Karpas-422 (cell line): ENCODE data around the gene NUDT1. TPM values are rescaled to one million over a fixed set of nuclear protein-coding genes. Genes with fewer than 3 reads are reported as not detected.

ENCODE experiments used
- DNase-seq: peaks from one replicate; pipeline ENCODE4 v3.0.0-alpha.2; 2015
- H2AFZ ChIP-seq: fragments of 200-600 bp; sonication (generic); 2 replicates; pipeline ENCODE4 v1.6.1; 2014; ENCODE audit warnings: antibody characterized with exemption, low read length, mixed read lengths
- H3K27ac ChIP-seq: fragments of 200-600 bp; sonication (generic); 2 replicates; pipeline ENCODE4 v1.5.1; 2014; ENCODE audit warnings: mild to moderate bottlenecking, low read length, moderate library complexity
- H3K27me3 ChIP-seq: fragments of 200-600 bp; sonication (generic); 2 replicates; pipeline ENCODE4 v1.6.1; 2014; ENCODE audit warnings: low read length, mixed read lengths
- H3K36me3 ChIP-seq: fragments of 200-600 bp; sonication (generic); 2 replicates; pipeline ENCODE4 v1.6.1; 2014; ENCODE audit warnings: low read length, mixed read lengths; ENCODE audit not compliant: insufficient read depth
- H3K4me1 ChIP-seq: fragments of 200-600 bp; sonication (generic); 2 replicates; pipeline ENCODE4 v1.6.1; 2014; ENCODE audit warnings: mild to moderate bottlenecking, low read length, mixed read lengths
- H3K4me2 ChIP-seq: fragments of 200-600 bp; sonication (generic); 2 replicates; pipeline ENCODE4 v1.6.1; 2014; ENCODE audit warnings: low read length, low read depth, mild to moderate bottlenecking; ENCODE audit not compliant: poor library complexity, severe bottlenecking
- H3K4me3 ChIP-seq: fragments of 200-600 bp; sonication (generic); 2 replicates; pipeline ENCODE4 v1.5.1; 2014; ENCODE audit warnings: mild to moderate bottlenecking, antibody characterized with exemption, low read length, mixed read lengths
- H3K79me2 ChIP-seq: fragments of 200-600 bp; sonication (generic); 2 replicates; pipeline ENCODE4 v1.6.1; 2014; ENCODE audit warnings: mild to moderate bottlenecking, low read length, mixed read lengths
- H3K9ac ChIP-seq: fragments of 200-600 bp; sonication (generic); 2 replicates; pipeline ENCODE4 v1.6.0; 2014; ENCODE audit warnings: low read length
- H3K9me2 ChIP-seq: fragments of 200-600 bp; sonication (generic), shearing (Covaris generic); replicated peaks from 2 replicates; pipeline ENCODE4 v1.6.0; 2014; ENCODE audit warnings: mild to moderate bottlenecking, low read length, moderate library complexity; ENCODE audit not compliant: insufficient read depth
- H3K9me3 ChIP-seq: fragments of 300-700, 200-600 bp; sonication (generic); 2 replicates; pipeline ENCODE4 v1.6.1; 2014; ENCODE audit warnings: low read length, mixed read lengths
- H4K20me1 ChIP-seq: fragments of 200-600 bp; sonication (generic); 2 replicates; pipeline ENCODE4 v1.6.1; 2014; ENCODE audit warnings: mild to moderate bottlenecking, antibody characterized with exemption, low read length, low read depth; ENCODE audit not compliant: insufficient read depth
- total RNA-seq: library from RNA; depleted of rRNA; stranded (reverse); fragments of >200 nt; shearing (Covaris generic); gene quantifications from 2 replicates; pipeline ENCODE4 v1.2.3, GENCODE V29; 2014; ENCODE audit warnings: low replicate concordance

Gene NUDT1
- total RNA-seq, 1 experiment from 2014 or later: 45.3 TPM

- H3K27me3 ChIP-seq: no peaks in the 10 kb centered on the region
- no peaks in the 10 kb centered on the region for H3K9me3 ChIP-seq
- no peaks in the 10 kb centered on the region for H3K79me2 ChIP-seq
- no peaks in the 10 kb centered on the region for H3K9me2 ChIP-seq
- H3K4me3 ChIP-seq: no peak overlapping the region
- H3K36me3 ChIP-seq: no peaks in the 10 kb centered on the region
- no peak overlapping the region for H3K4me2 ChIP-seq
- no peak overlapping the region for H3K27ac ChIP-seq
- H3K4me1 ChIP-seq: no peaks in the 10 kb centered on the region
- H4K20me1 ChIP-seq: no peaks in the 10 kb centered on the region
- no peak for DNase-seq
- H3K9ac ChIP-seq: no peak overlapping the region
- no peak overlapping the region for H2AFZ ChIP-seq
Measured at GRCh38 chr7:2276107-2276506, 34.1 kb downstream of the NUDT1 start.

GRCh38 chr7:2278026-2278425 is 36.0 kb downstream of the NUDT1 start:
- no peak overlapping the region for H3K4me2 ChIP-seq
- H3K4me1 ChIP-seq: no peaks in the 10 kb centered on the region
- H3K79me2 ChIP-seq: no peaks in the 10 kb centered on the region
- H3K9me3 ChIP-seq: no peaks in the 10 kb centered on the region
- H2AFZ ChIP-seq: no peak overlapping the region
- H3K36me3 ChIP-seq: no peaks in the 10 kb centered on the region
- no peaks in the 10 kb centered on the region for H4K20me1 ChIP-seq
- no peak overlapping the region for H3K27ac ChIP-seq
- no peaks in the 10 kb centered on the region for H3K27me3 ChIP-seq
- no peak overlapping the region for H3K4me3 ChIP-seq
- no peak overlapping the region for H3K9ac ChIP-seq
- DNase-seq: no peak
- no peaks in the 10 kb centered on the region for H3K9me2 ChIP-seq

GRCh38 chr7:2279896-2280295 is 37.9 kb downstream of the NUDT1 start:
- Histone ChIP-seq H4K20me1 (no peaks in the 10 kb centered on the region), H3K4me3 (no peak overlapping the region), H3K27me3 (no peaks in the 10 kb centered on the region), H3K79me2 (no peaks in the 10 kb centered on the region), H3K9me2 (no peaks in the 10 kb centered on the region), H3K36me3 (no peaks in the 10 kb centered on the region), H2AFZ (no peak overlapping the region), H3K9ac (no peak overlapping the region), H3K4me1 (no peaks in the 10 kb centered on the region), H3K27ac (no peak overlapping the region), H3K4me2 (no peak overlapping the region), H3K9me3 (no peaks in the 10 kb centered on the region)
- DNase-seq: no peak

- Histone ChIP-seq H3K36me3 (no peaks in the 10 kb centered on the region), H3K4me3 (no peak overlapping the region), H3K4me2 (no peak overlapping the region), H3K9me3 (no peaks in the 10 kb centered on the region), H3K9ac (no peak overlapping the region), H3K9me2 (no peaks in the 10 kb centered on the region), H3K27ac (no peak overlapping the region), H3K79me2 (no peaks in the 10 kb centered on the region), H4K20me1 (no peaks in the 10 kb centered on the region), H2AFZ (no peak overlapping the region), H3K27me3 (no peaks in the 10 kb centered on the region), H3K4me1 (no peaks in the 10 kb centered on the region)
- DNase-seq: no peak
Measured at GRCh38 chr7:2280424-2280823, 38.4 kb downstream of the NUDT1 start.

- no peaks in the 10 kb centered on the region for H3K4me1 ChIP-seq
- H3K27me3 ChIP-seq: no peaks in the 10 kb centered on the region
- no peak overlapping the region for H2AFZ ChIP-seq
- no peaks in the 10 kb centered on the region for H4K20me1 ChIP-seq
- H3K36me3 ChIP-seq: no peaks in the 10 kb centered on the region
- no peaks in the 10 kb centered on the region for H3K79me2 ChIP-seq
- DNase-seq: no peak
- H3K4me2 ChIP-seq: no peak overlapping the region
- H3K9me3 ChIP-seq: no peaks in the 10 kb centered on the region
- H3K9ac ChIP-seq: no peak overlapping the region
- H3K9me2 ChIP-seq: no peaks in the 10 kb centered on the region
- H3K4me3 ChIP-seq: no peak overlapping the region
- H3K27ac ChIP-seq: no peak overlapping the region
Measured at GRCh38 chr7:2281541-2281940, 39.5 kb downstream of the NUDT1 start.

- H3K9ac ChIP-seq: no peak overlapping the region
Measured at GRCh38 chr7:2282185-2282751, 40.2 kb downstream of the NUDT1 start.

GRCh38 chr7:2283074-2283473 is 41.0 kb downstream of the NUDT1 start:
- Histone ChIP-seq H3K9me3 (no peaks in the 10 kb centered on the region), H3K27ac (no peak overlapping the region), H3K4me1 (no peaks in the 10 kb centered on the region), H3K4me3 (no peak overlapping the region), H3K79me2 (no peaks in the 10 kb centered on the region), H3K36me3 (no peaks in the 10 kb centered on the region), H3K27me3 (no peaks in the 10 kb centered on the region), H3K4me2 (no peak overlapping the region), H3K9me2 (no peaks in the 10 kb centered on the region), H4K20me1 (no peaks in the 10 kb centered on the region), H2AFZ (no peak overlapping the region), H3K9ac (no peak overlapping the region)
- no peak for DNase-seq

More at GRCh38 chr7:2282185-2282751, 40.2 kb downstream of the NUDT1 start:
- Histone ChIP-seq H3K4me3 (no peak overlapping the region), H3K36me3 (no peaks in the 10 kb centered on the region), H3K4me1 (no peaks in the 10 kb centered on the region), H3K9me3 (no peaks in the 10 kb centered on the region), H4K20me1 (no peaks in the 10 kb centered on the region), H3K4me2 (no peak overlapping the region), H3K27ac (no peak overlapping the region), H2AFZ (no peak overlapping the region), H3K27me3 (no peaks in the 10 kb centered on the region), H3K9me2 (no peaks in the 10 kb centered on the region), H3K79me2 (no peaks in the 10 kb centered on the region)
- no peak for DNase-seq

- Histone ChIP-seq H2AFZ (no peak overlapping the region), H3K79me2 (no peaks in the 10 kb centered on the region), H3K4me1 (peaks cover 8% of the 10 kb centered on the region), H3K9ac (no peak overlapping the region), H3K27me3 (no peaks in the 10 kb centered on the region), H3K9me2 (no peaks in the 10 kb centered on the region), H3K9me3 (no peaks in the 10 kb centered on the region), H4K20me1 (no peaks in the 10 kb centered on the region), H3K36me3 (no peaks in the 10 kb centered on the region), H3K27ac (no peak overlapping the region), H3K4me2 (no peak overlapping the region), H3K4me3 (no peak overlapping the region)
- DNase-seq: no peak
Measured at GRCh38 chr7:2287745-2288144, 45.7 kb downstream of the NUDT1 start.

GRCh38 chr7:2288503-2288902 is 46.5 kb downstream of the NUDT1 start:
- no peaks in the 10 kb centered on the region for H3K79me2 ChIP-seq
- H3K27me3 ChIP-seq: no peaks in the 10 kb centered on the region
- no peak overlapping the region for H3K9ac ChIP-seq
- no peak overlapping the region for H3K4me2 ChIP-seq
- no peaks in the 10 kb centered on the region for H3K9me2 ChIP-seq
- peaks cover 8% of the 10 kb centered on the region for H3K4me1 ChIP-seq
- no peaks in the 10 kb centered on the region for H3K9me3 ChIP-seq
- H2AFZ ChIP-seq: no peak overlapping the region
- DNase-seq: no peak
- no peaks in the 10 kb centered on the region for H3K36me3 ChIP-seq
- no peak overlapping the region for H3K4me3 ChIP-seq
- no peaks in the 10 kb centered on the region for H4K20me1 ChIP-seq
- no peak overlapping the region for H3K27ac ChIP-seq
